H1 (cell line): ENCODE measurements around the gene TIMM10B. TPM values are rescaled to one million over a fixed set of nuclear protein-coding genes. Genes with fewer than 3 reads are reported as not detected.

ENCODE experiments used
- CTCF ChIA-PET: fragments of 300-600 bp; sonication (Branson Sonifier 250); formaldehyde crosslinking; loops from one replicate; lab custom pipeline; 2021; ENCODE audit not compliant: partially characterized antibody; lab: Charles Lee
- POLR2A ChIA-PET: fragments of 300-600 bp; sonication (Branson Sonifier 250); formaldehyde crosslinking; loops from one replicate; lab custom pipeline; 2021; ENCODE audit warnings: inconsistent platforms; ENCODE audit not compliant: partially characterized antibody; lab: Charles Lee
- DNase-seq, 2 experiments: peaks; one replicate each; pipeline versions ENCODE4 v3.0.0 to v3.0.0-alpha.2; 2010 to 2022; ENCODE audit warnings: low spot score in 2 of 2, low read depth in 1 of 2, mixed read lengths in 1 of 2
- FAIRE-seq: peaks from 2 replicates; lab custom pipeline; 2011; peaks lifted over from hg19 to GRCh38; lab: Jason Lieb, UNC
- H2AFZ ChIP-seq: 2 replicates; pipeline ENCODE4 v1.8.1; 2012; ENCODE audit warnings: low read length, inconsistent platforms
- H2AK5ac ChIP-seq: 2 replicates; pipeline ENCODE4 v1.6.1; 2013; ENCODE audit warnings: low read depth, low read length
- H2BK120ac ChIP-seq: replicated peaks from 2 replicates; pipeline ENCODE3; 2013; ENCODE audit warnings: low read depth, low read length, inconsistent platforms
- H2BK12ac ChIP-seq: 2 replicates; pipeline ENCODE4 v1.6.1; 2013; ENCODE audit warnings: low read depth, low read length
- H2BK15ac ChIP-seq: 2 replicates; pipeline ENCODE4 v1.6.1; 2013; ENCODE audit warnings: low read length
- H2BK20ac ChIP-seq: 2 replicates; pipeline ENCODE4 v1.6.1; 2013; ENCODE audit warnings: low read length
- H2BK5ac ChIP-seq: 2 replicates; pipeline ENCODE4 v1.6.1; 2013; ENCODE audit warnings: low read depth, low read length
- H3K14ac ChIP-seq: 2 replicates; pipeline ENCODE4 v1.6.1; 2013; ENCODE audit warnings: inconsistent platforms; ENCODE audit not compliant: insufficient read length
- H3K18ac ChIP-seq: 2 replicates; pipeline ENCODE4 v1.6.1; 2013; ENCODE audit warnings: low read length; ENCODE audit errors: extremely low read depth
- H3K23ac ChIP-seq: 2 replicates; pipeline ENCODE4 v1.6.1; 2013; ENCODE audit warnings: inconsistent platforms; ENCODE audit not compliant: insufficient read length
- H3K23me2 ChIP-seq: 2 replicates; pipeline ENCODE4 v1.6.1; 2013; ENCODE audit warnings: low read depth, low read length
- H3K27ac ChIP-seq: 2 replicates; pipeline ENCODE4 v1.6.1; 2011; ENCODE audit warnings: low read depth, low read length, inconsistent platforms
- H3K27me3 ChIP-seq, 4 experiments: replicated peaks in 1 of 4; 1 replicate in 1 of 4; 2 replicates in 3 of 4; pipeline versions ENCODE4 v1.6.1 to v1.8.1; 2011 to 2013; ENCODE audit warnings: low read length in 3 of 4, mild to moderate bottlenecking in 3 of 4, inconsistent platforms in 2 of 4, mixed read lengths in 2 of 4, moderate library complexity in 1 of 4; ENCODE audit not compliant: control insufficient read depth in 3 of 4, insufficient read depth in 3 of 4; ENCODE audit errors: extremely low read depth in 1 of 4
- H3K36me3 ChIP-seq, 4 experiments: 2 replicates each; pipeline versions ENCODE4 v1.6.1 to v1.8.1; 2011 to 2013; ENCODE audit warnings: mild to moderate bottlenecking in 4 of 4, low read length in 3 of 4, moderate library complexity in 2 of 4, control low read depth in 1 of 4, inconsistent platforms in 1 of 4; ENCODE audit not compliant: insufficient read depth in 4 of 4, control insufficient read depth in 2 of 4
- H3K4ac ChIP-seq: replicated peaks from 2 replicates; pipeline ENCODE3; 2013; ENCODE audit warnings: low read length, low read depth, mixed read lengths, inconsistent platforms; ENCODE audit not compliant: insufficient read length
- H3K4me1 ChIP-seq, 4 experiments: replicated peaks in 1 of 4; 1 replicate in 1 of 4; 2 replicates in 3 of 4; pipeline versions ENCODE4 v1.6.1 to v1.8.1; 2011 to 2013; ENCODE audit warnings: low read length in 3 of 4, inconsistent platforms in 2 of 4, mixed read lengths in 1 of 4; ENCODE audit not compliant: insufficient read depth in 4 of 4, control insufficient read depth in 3 of 4
- H3K4me2 ChIP-seq, 2 experiments: 2 replicates each; pipeline versions ENCODE4 v1.6.1 to v1.8.1; 2011 to 2013; ENCODE audit warnings: low read depth in 2 of 2, low read length in 2 of 2, control low read depth in 1 of 2, inconsistent platforms in 1 of 2, mild to moderate bottlenecking in 1 of 2; ENCODE audit not compliant: insufficient read depth in 1 of 2
- H3K4me3 ChIP-seq, 4 experiments: fragments of 200-600, 300-600 bp in 1 of 4; sonication (generic), shearing (Covaris generic), sonication (Bioruptor Twin) in 1 of 4; 2 replicates each; pipeline versions ENCODE4 v1.5.1 to v1.8.1; 2011 to 2016; ENCODE audit warnings: low read length in 4 of 4, low read depth in 3 of 4, control low read depth in 2 of 4, inconsistent platforms in 2 of 4, mild to moderate bottlenecking in 2 of 4, mixed read lengths in 1 of 4, moderate library complexity in 1 of 4; ENCODE audit not compliant: insufficient read depth in 2 of 4; ENCODE audit errors: extremely low read depth in 1 of 4
- H3K56ac ChIP-seq: replicated peaks from 2 replicates; pipeline ENCODE3; 2013; ENCODE audit warnings: low read depth, mild to moderate bottlenecking, mixed read lengths, low read length, inconsistent platforms; ENCODE audit not compliant: insufficient read length
- H3K79me1 ChIP-seq: 2 replicates; pipeline ENCODE4 v1.6.1; 2013; ENCODE audit warnings: low read depth, low read length, control low read depth
- H3K79me2 ChIP-seq, 2 experiments: 2 replicates each; pipeline versions ENCODE4 v1.6.1 to v1.8.1; 2012 to 2013; ENCODE audit warnings: low read length in 2 of 2, mild to moderate bottlenecking in 2 of 2, inconsistent platforms in 1 of 2; ENCODE audit not compliant: insufficient read depth in 2 of 2, control insufficient read depth in 1 of 2
- H3K9ac ChIP-seq, 4 experiments: replicated peaks in 1 of 4; 1 replicate in 1 of 4; 2 replicates in 3 of 4; pipeline versions ENCODE4 v1.6.1 to v1.8.1; 2011 to 2013; ENCODE audit warnings: low read depth in 3 of 4, low read length in 3 of 4, control low read depth in 2 of 4, mild to moderate bottlenecking in 2 of 4, moderate library complexity in 2 of 4, inconsistent platforms in 1 of 4; ENCODE audit errors: extremely low read depth in 1 of 4
- H3K9me3 ChIP-seq, 2 experiments: 2 replicates each; pipeline versions ENCODE4 v1.6.1 to v1.8.1; 2012 to 2013; ENCODE audit warnings: mild to moderate bottlenecking in 2 of 2, moderate library complexity in 2 of 2, control low read depth in 1 of 2, inconsistent platforms in 1 of 2, low read depth in 1 of 2, low read length in 1 of 2, mixed read lengths in 1 of 2; ENCODE audit not compliant: insufficient read depth in 2 of 2
- H4K20me1 ChIP-seq, 2 experiments: replicated peaks in 1 of 2; 2 replicates each; pipeline versions ENCODE3 to v1.8.1; 2011 to 2013; ENCODE audit warnings: inconsistent platforms in 2 of 2, low read length in 2 of 2, mild to moderate bottlenecking in 1 of 2; ENCODE audit not compliant: insufficient read depth in 2 of 2, control insufficient read depth in 1 of 2
- H4K5ac ChIP-seq: 2 replicates; pipeline ENCODE4 v1.6.1; 2013; ENCODE audit warnings: low read length, low read depth, mixed read lengths, inconsistent platforms; ENCODE audit not compliant: insufficient read length
- H4K8ac ChIP-seq: 2 replicates; pipeline ENCODE4 v1.8.0; 2013; ENCODE audit warnings: mild to moderate bottlenecking, moderate library complexity, low read length, inconsistent platforms; ENCODE audit not compliant: insufficient read depth; ENCODE audit errors: extremely low read depth
- H4K91ac ChIP-seq: replicated peaks from 2 replicates; pipeline ENCODE3; 2013; ENCODE audit warnings: low read length, mixed read lengths, inconsistent platforms; ENCODE audit not compliant: insufficient read length
- CHD1 ChIP-seq: IDR thresholded peaks from 2 replicates; pipeline ENCODE4 v1.6.1; 2012; ENCODE audit warnings: low read depth, low read length, improper control_type of control experiment
- POLR2AphosphoS5 ChIP-seq: IDR thresholded peaks from 2 replicates; pipeline ENCODE4 v1.6.1; 2011; ENCODE audit warnings: low read depth, low read length
- TBP ChIP-seq: IDR thresholded peaks from 2 replicates; pipeline ENCODE4 v1.6.1; 2011; ENCODE audit warnings: low read depth, low read length, improper control_type of control experiment
- WGBS, 2 experiments: shearing (Covaris generic) in 1 of 2; methylation state at CpG; one replicate each; pipeline versions ENCODE4 v1.1.6 to v1.1.7; 2013 to 2015; ENCODE audit warnings: low lambda C conversion rate in 2 of 2, mixed read lengths in 2 of 2, inconsistent platforms in 1 of 2, low coverage in 1 of 2, missing lambda C conversion rate in 1 of 2; ENCODE audit not compliant: insufficient replicate concordance in 2 of 2, insufficient coverage in 1 of 2, insufficient read length in 1 of 2; ENCODE audit errors: extremely low coverage in 1 of 2, missing lambda C conversion rate in 1 of 2; 5-methylcytosine and 5-hydroxymethylcytosine counted together
- polyA plus RNA-seq, 7 experiments: library from polyadenylated mRNA; depleted of rRNA in 3 of 7; stranded (reverse) in 5 of 7; unstranded in 2 of 7; fragments of >200 nt in 5 of 7; fragments of 200-250 nt in 2 of 7; gene quantifications; 1 replicate in 5 of 7; 2 replicates in 1 of 7; 4 replicates in 1 of 7; pipeline versions ENCODE4 v1.2.1 to v1.2.3, GENCODE V29; 2011 to 2013; ENCODE audit warnings: missing spikeins in 2 of 7, mixed read lengths in 2 of 7
- total RNA-seq: library from RNA; stranded (reverse); fragmentation: NEBNext Ultra II Directional; extraction: Animal tissue kit (Norgen Biotek cat#: 25700); gene quantifications from 2 replicates; pipeline ENCODE4 v1.2.1, GENCODE V29; 2021
- TF ChIP-seq, protein P1 (sequence below): IDR thresholded peaks from 2 replicates; pipeline ENCODE4 v1.6.1; 2011; ENCODE audit warnings: low read length, improper control_type of control experiment

Gene TIMM10B
- total and polyA plus RNA-seq, 2 of the 8 experiments (the other 6 are each of a cell fraction or from before 2014, with no cell fraction given), result 38.2 to 47.8 TPM

DNA sequence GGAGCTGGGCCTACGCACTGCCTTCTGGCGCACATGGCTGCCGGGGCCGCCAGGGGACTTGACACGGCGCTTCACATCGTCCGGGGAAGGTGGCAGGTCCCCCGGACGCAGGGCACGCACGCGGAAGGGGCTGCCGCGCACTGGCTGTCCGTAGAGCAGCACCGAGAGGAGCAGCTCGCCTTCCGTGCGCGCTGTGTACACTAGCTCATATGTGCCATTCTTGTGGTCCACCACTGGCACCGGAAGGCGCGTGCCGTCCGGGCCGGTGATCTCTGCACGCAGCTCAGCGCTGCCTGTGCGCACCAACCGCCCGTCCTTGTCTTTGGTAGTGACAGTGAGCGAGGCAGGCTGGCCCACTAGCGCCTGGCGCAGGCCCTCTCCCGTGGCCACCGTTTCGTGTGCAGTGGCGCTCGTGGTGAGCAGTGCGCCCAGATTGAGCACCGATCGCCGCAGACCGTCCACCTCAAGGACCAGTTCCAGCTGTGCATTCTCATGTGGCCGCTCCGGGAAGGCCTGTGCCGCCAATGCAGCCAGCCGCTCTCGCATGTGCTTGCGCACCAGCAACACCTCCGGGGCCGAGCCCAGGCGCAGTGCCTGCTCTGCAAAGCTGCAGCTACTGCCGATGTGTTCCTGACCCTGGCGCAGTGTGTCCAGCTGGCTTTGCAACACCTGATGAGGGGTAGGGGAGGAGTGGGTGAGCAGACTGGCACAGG lies 24.8 kb upstream of the TIMM10B start:
- Histone ChIP-seq H2BK12ac (no peak overlapping the region), H4K5ac (no peak overlapping the region), H3K23me2 (no peaks in the 10 kb centered on the region; the same call in 1 of the 2 replicates), H2BK15ac (no peak overlapping the region), H3K79me1 (no peaks in the 10 kb centered on the region; the same call in 1 of the 2 replicates), H3K79me2 (no peaks in the 10 kb centered on the region), H2BK20ac (no peak overlapping the region), H3K14ac (no peak overlapping the region), H4K20me1 (no peaks in the 10 kb centered on the region), H3K23ac (no peak overlapping the region), H3K9me3 (no peaks in the 10 kb centered on the region), H2BK120ac (no peak overlapping the region), H4K91ac (no peak overlapping the region), H3K4me2 (no peak overlapping the region), H3K18ac (no peak overlapping the region), H2AK5ac (no peak overlapping the region), H3K4me1 (no peaks in the 10 kb centered on the region), H3K36me3 (peaks cover 0 to 12% (median 3%) of the 10 kb centered on the region in 4 experiments; a peak in 2 of 8 replicates), H3K9ac (no peak overlapping the region), H4K8ac (no peak overlapping the region), H2BK5ac (no peak overlapping the region), H3K4me3 (no peak overlapping the region), H3K27me3 (no peaks in the 10 kb centered on the region), H2AFZ (no peak overlapping the region), H3K27ac (no peak overlapping the region), H3K56ac (no peak overlapping the region), H3K4ac (no peak overlapping the region)
- CTCF ChIA-PET, result interaction anchor here (0.7 to 11.0 kb wide), 5 partner anchors 8 to 77 kb away, joined by 3 to 179 read pairs (median 7); partner anchors contain the start of gene HPX
- TF ChIP-seq TBP, result no peak
- TF ChIP-seq POLR2AphosphoS5, result no peak
- no peak for TF ChIP-seq CHD1
- TF ChIP-seq, protein P1, sequence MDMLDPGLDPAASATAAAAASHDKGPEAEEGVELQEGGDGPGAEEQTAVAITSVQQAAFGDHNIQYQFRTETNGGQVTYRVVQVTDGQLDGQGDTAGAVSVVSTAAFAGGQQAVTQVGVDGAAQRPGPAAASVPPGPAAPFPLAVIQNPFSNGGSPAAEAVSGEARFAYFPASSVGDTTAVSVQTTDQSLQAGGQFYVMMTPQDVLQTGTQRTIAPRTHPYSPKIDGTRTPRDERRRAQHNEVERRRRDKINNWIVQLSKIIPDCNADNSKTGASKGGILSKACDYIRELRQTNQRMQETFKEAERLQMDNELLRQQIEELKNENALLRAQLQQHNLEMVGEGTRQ, result no peak
- POLR2A ChIA-PET, result interaction anchor here (4.6 kb wide), 1 partner anchor 17 kb away, joined by 12 read pairs; the partner anchor contains the start of gene TRIM3
- FAIRE-seq, result no peak
- no peak for DNase-seq
- WGBS, 2 experiments, result 93% methylated on average over 55 of the region's 56 CpGs; no CpG with 5 or more reads in 1 of the 2 experiments
